K562 (cell line): ENCODE measurements around the gene CYB561A3. TPM values are rescaled to one million over a fixed set of nuclear protein-coding genes. Genes with fewer than 3 reads are reported as not detected.

Experiments used
- ARHGAP35 ChIP-seq: fragments of 450-650 bp; IDR thresholded peaks from 2 replicates; pipeline ENCODE4 v1.6.1; 2018; ENCODE audit not compliant: partially characterized antibody
- ARNT ChIP-seq, 2 experiments: fragments of 450-650 bp; IDR thresholded peaks; 2 replicates each; pipeline ENCODE4 v1.6.1; 2016; ENCODE audit warnings: mild to moderate bottlenecking in 1 of 2
- CREM ChIP-seq: IDR thresholded peaks from 2 replicates; pipeline ENCODE4 v1.6.1; 2014; ENCODE audit warnings: antibody characterized with exemption, low read depth
- IFI16 ChIP-seq: fragments of 250-450 bp; sonication (Bioruptor Pico); IDR thresholded peaks from 2 replicates; pipeline ENCODE4 v2.1.2; 2022; ENCODE audit warnings: mild to moderate bottlenecking, inconsistent platforms
- NEUROD1 ChIP-seq: fragments of 150-350 bp; IDR thresholded peaks from 2 replicates; pipeline ENCODE4 v1.6.1; 2014; ENCODE audit warnings: borderline replicate concordance, low read length, low read depth; ENCODE audit not compliant: partially characterized antibody
- PCBP2 ChIP-seq: fragments of 200-400 bp; formaldehyde crosslinking; IDR thresholded peaks from 2 replicates; pipeline ENCODE4 v1.6.1; 2018; ENCODE audit warnings: low read length, low read depth, mild to moderate bottlenecking, moderate library complexity; ENCODE audit not compliant: poor library complexity, severe bottlenecking
- PPARD ChIP-seq: fragments of 250-450 bp; sonication (Bioruptor Pico); IDR thresholded peaks from 2 replicates; pipeline ENCODE4 v1.8.0; 2022; ENCODE audit warnings: inconsistent platforms, mild to moderate bottlenecking, moderate library complexity
- RBM39 ChIP-seq: fragments of 200-400 bp; formaldehyde crosslinking; optimal IDR thresholded peaks from 2 replicates; pipeline ENCODE3; 2018; ENCODE audit warnings: low read depth, low read length
- SMAD1 ChIP-seq: fragments of 150-350 bp; IDR thresholded peaks from 2 replicates; pipeline ENCODE4 v1.6.1; 2014; ENCODE audit warnings: low read length, low read depth; ENCODE audit not compliant: partially characterized antibody
- SMAD2 ChIP-seq: fragments of 150-350 bp; IDR thresholded peaks from 2 replicates; pipeline ENCODE4 v1.6.1; 2014; ENCODE audit warnings: low read depth, mild to moderate bottlenecking, low read length
- ZMIZ1 ChIP-seq, 2 experiments: fragments of 150-350 bp in 1 of 2; IDR thresholded peaks; 2 replicates each; pipeline ENCODE4 v1.6.1; 2012 to 2016; ENCODE audit warnings: low read depth in 2 of 2, low read length in 2 of 2, mild to moderate bottlenecking in 1 of 2, moderate library complexity in 1 of 2
- ZNF354B ChIP-seq: fragments of 250-450 bp; sonication (Bioruptor Pico); IDR thresholded peaks from 2 replicates; pipeline ENCODE4 v1.4.0; 2020
- ZNF561 ChIP-seq: fragments of 450-650 bp; formaldehyde crosslinking; conservative IDR thresholded peaks from 2 replicates; pipeline ENCODE4 v1.4.0; 2020; ENCODE audit warnings: mild to moderate bottlenecking, moderate library complexity
- ZNF589 ChIP-seq: fragments of 200-800 bp; sonication (Bioruptor generic); IDR thresholded peaks from 2 replicates; pipeline ENCODE4 v1.6.1; 2016; ENCODE audit warnings: low read depth, missing genetic modification characterization, missing compliant biosample characterization
- ZNF668 ChIP-seq: fragments of 250-450 bp; sonication (Bioruptor Pico); IDR thresholded peaks from 2 replicates; pipeline ENCODE4 v1.8.0; 2022; ENCODE audit warnings: mild to moderate bottlenecking, inconsistent platforms
- ZNF77 ChIP-seq: fragments of 250-450 bp; sonication (Bioruptor Pico); IDR thresholded peaks from 2 replicates; pipeline ENCODE4 v1.5.0; 2020
- polyA plus RNA-seq, 8 experiments: library from polyadenylated mRNA; depleted of rRNA in 4 of 8; stranded (reverse) in 5 of 8; unstranded in 3 of 8; fragments of >200 nt; fragmentation: Nextera tagmentation in 2 of 8; fragmentation: Illumina TruSeq in 1 of 8; extraction: Ambion mirVana in 2 of 8; extraction: Trizol in 1 of 8; gene quantifications; 2 replicates each; pipeline versions ENCODE4 v1.2.1 to v1.2.3, GENCODE V29; 2011 to 2014; ENCODE audit warnings: inconsistent platforms in 1 of 8, missing spikeins in 1 of 8
- total RNA-seq, 7 experiments: library from RNA; depleted of rRNA in 6 of 7; stranded (reverse); fragments of >200 nt in 6 of 7; fragmentation: Illumina TruSeq in 2 of 7; extraction: Trizol in 2 of 7; gene quantifications; 2 replicates each; pipeline versions ENCODE4 v1.2.1 to v1.2.3, GENCODE V29; 2011 to 2021; ENCODE audit warnings: low replicate concordance in 1 of 7
- TF ChIP-seq, protein P1 (sequence below), 2 experiments: fragments of 200-800 bp in 1 of 2; sonication (Bioruptor generic) in 1 of 2; sonication (generic) in 1 of 2; formaldehyde crosslinking in 1 of 2; IDR thresholded peaks in 1 of 2; conservative IDR thresholded peaks in 1 of 2; 2 replicates each; pipeline versions ENCODE4 v1.5.0 to v1.6.1; 2016 to 2020; ENCODE audit warnings: missing compliant biosample characterization in 1 of 2, missing genetic modification characterization in 1 of 2, missing genetic modification reagents in 1 of 2
- TF ChIP-seq, protein P2 (sequence below): fragments of 450-650 bp; formaldehyde crosslinking; IDR thresholded peaks from 2 replicates; pipeline ENCODE4 v1.4.0; 2020; ENCODE audit warnings: mild to moderate bottlenecking, moderate library complexity
- TF ChIP-seq, protein P3 (sequence below): fragments of 250-450 bp; sonication (Bioruptor Pico); IDR thresholded peaks from 2 replicates; pipeline ENCODE4 v1.5.0; 2021

CYB561A3 gene
- total and polyA plus RNA-seq, 9 of the 15 experiments (the other 6 are each of a cell fraction or from before 2014, with no cell fraction given) = 29.2 to 78.9 (median 37.9) TPM

DNA sequence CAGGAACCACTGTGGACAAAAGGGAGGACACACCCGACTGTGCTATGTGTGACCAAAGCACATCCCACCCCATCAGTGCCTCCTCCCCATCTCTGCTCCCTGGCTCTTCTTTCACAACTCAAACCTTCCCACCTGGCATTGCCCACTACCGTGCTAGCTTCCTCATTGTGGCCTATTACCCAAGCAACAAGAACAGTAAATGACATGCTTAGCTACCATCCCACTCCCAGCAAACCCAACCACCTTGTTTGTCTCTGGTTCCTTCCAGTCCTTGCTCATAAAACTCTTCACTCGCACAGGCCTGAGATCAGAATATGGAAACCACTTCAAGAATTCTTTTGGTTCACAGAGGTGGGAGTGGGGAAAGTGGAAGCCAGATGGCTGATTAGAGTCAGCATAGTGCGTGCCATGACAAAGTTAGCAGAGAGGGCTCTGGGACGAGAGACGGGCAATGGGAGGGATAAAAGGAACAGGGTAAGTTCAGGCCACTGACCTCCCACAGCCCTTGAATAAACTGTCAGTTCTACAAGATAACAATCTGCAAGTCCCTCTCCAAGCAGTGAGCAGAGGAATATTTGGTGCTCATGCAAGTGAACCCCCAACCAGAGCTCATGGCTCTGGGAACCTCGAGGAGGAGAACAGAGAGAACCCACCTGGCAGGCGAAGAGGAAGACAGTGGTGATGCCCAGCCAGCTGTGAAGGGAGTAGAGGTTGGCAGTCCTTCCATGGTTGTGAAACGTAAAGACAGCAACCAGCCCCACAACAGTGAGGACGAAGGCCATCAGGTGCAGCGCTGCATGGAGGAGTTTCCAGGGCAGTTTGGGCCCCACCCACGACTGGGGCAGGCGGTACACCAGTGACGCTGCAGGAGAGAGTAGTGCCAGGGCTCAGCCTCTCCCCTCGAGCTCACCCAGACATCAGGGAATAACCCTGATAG, 8.3 kb downstream of the CYB561A3 start (continued):
- TF ChIP-seq ZMIZ1 (IDR thresholded peaks at IDR 0.05; ENCODE audit: low read depth in 2 of 2, low read length in 2 of 2) (no peak), ZNF354B (no peak), ZNF77 (no peak), PPARD (CRISPR knock-in tag) (no peak), PCBP2 (no peak), ZNF561 (no peak), SMAD2 (no peak), RBM39 (no peak), ARNT (IDR thresholded peaks at IDR 0.05) (no peak), NEUROD1 (no peak), SMAD1 (no peak), ARHGAP35 (no peak), CREM (no peak), ZNF668 (CRISPR knock-in tag) (no peak), ZNF589 (no peak), IFI16 (CRISPR knock-in tag) (no peak)
- TF ChIP-seq, protein P1, sequence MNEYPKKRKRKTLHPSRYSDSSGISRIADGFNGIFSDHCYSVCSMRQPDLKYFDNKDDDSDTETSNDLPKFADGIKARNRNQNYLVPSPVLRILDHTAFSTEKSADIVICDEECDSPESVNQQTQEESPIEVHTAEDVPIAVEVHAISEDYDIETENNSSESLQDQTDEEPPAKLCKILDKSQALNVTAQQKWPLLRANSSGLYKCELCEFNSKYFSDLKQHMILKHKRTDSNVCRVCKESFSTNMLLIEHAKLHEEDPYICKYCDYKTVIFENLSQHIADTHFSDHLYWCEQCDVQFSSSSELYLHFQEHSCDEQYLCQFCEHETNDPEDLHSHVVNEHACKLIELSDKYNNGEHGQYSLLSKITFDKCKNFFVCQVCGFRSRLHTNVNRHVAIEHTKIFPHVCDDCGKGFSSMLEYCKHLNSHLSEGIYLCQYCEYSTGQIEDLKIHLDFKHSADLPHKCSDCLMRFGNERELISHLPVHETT (CRISPR knock-in tag; conservative IDR thresholded peaks at IDR 0.05 in 1 of 2, IDR thresholded peaks at IDR 0.05 in 1 of 2) = peak in 1 of 2 experiments; percentile 59; a peak in 2 of 4 replicates
- TF ChIP-seq, protein P2, sequence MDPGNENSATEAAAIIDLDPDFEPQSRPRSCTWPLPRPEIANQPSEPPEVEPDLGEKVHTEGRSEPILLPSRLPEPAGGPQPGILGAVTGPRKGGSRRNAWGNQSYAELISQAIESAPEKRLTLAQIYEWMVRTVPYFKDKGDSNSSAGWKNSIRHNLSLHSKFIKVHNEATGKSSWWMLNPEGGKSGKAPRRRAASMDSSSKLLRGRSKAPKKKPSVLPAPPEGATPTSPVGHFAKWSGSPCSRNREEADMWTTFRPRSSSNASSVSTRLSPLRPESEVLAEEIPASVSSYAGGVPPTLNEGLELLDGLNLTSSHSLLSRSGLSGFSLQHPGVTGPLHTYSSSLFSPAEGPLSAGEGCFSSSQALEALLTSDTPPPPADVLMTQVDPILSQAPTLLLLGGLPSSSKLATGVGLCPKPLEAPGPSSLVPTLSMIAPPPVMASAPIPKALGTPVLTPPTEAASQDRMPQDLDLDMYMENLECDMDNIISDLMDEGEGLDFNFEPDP = no peak
- TF ChIP-seq, protein P3, sequence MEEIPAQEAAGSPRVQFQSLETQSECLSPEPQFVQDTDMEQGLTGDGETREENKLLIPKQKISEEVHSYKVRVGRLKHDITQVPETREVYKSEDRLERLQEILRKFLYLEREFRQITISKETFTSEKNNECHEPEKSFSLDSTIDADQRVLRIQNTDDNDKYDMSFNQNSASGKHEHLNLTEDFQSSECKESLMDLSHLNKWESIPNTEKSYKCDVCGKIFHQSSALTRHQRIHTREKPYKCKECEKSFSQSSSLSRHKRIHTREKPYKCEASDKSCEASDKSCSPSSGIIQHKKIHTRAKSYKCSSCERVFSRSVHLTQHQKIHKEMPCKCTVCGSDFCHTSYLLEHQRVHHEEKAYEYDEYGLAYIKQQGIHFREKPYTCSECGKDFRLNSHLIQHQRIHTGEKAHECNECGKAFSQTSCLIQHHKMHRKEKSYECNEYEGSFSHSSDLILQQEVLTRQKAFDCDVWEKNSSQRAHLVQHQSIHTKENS (CRISPR knock-in tag) = no peak
